Right ventricle myocardium inferior (tissue), 1 donor: ENCODE data around the gene GRB14. TPM values are rescaled to one million over a fixed set of nuclear protein-coding genes. Genes with fewer than 3 reads are reported as not detected.
"Not testable (repeated sequence)": the region's sequence is repeated elsewhere in the genome, so short reads cannot be mapped to it uniquely, and the experiment has no call there.

Experiments
- ATAC-seq: fragments of 200-7000 bp; cut with Tn5 transposase; one replicate; pipeline ENCODE4 v1.9.1; 2020; ENCODE audit warnings: mild to moderate bottlenecking, moderate library complexity
- DNase-seq: peaks from one replicate; pipeline ENCODE4 v3.0.0; 2021; ENCODE audit errors: missing footprints
- intact Hi-C: fragments of 100-400 bp; cut with DNase I; formaldehyde crosslinking; loops from one replicate; pipeline ENCODE4 v1.11.0; 2022
- total RNA-seq: library from RNA; stranded (reverse); fragmentation: NEBNext Ultra II Directional; extraction: Animal tissue kit (Norgen Biotek cat#: 25700); gene quantifications from one replicate; pipeline ENCODE4 v1.2.1, GENCODE V29; 2021
- donor health status: DM: no; HTN: yes; CAD: no; lungs with severe emphysema.

The GRB14 gene
- total RNA-seq, 1 donor from 2014 or later = 22.1 TPM

DNA sequence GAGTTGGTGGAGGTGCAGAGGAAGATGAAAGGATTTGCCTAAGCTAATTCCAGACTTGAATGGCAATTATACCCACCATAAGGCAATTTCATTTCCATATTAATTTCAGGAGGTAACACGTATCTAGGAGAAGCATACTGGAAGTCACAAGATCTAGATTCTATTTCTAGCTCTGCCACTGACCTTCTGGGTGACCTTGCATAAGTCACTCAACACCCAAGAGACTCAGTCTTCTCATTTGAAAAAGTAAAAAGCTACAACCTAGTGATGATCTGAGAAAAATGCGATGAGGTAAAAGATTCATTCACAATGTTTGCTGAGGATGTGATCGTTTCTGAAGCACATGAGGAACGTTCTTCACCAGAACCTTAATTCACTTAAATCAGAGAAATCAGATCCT lies 55.9 kb downstream of the GRB14 start:
- ATAC-seq (no peak), DNase-seq (no peak)
- intact Hi-C loops = no loop called here

DNA sequence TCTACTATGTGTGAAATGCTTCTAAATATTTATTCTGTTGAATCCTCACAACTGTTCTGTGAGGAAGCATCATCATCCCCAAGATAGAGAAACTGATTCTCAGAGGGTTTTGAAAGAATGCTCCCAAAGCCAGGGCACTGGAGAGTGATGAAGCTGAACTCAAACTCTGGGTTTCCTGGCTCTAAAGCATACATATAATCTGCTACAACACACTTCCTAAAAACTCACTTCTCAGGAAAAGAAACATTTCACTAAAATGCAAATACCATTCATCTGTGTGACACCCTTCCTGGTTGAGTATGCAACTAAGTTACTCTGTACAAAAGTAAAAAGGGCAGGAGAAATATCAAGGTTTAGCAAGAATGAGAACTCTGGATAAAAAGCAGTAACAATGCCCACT lies 58.6 kb downstream of the GRB14 start:
- intact Hi-C loops = loop anchor here (5.0 kb wide), 2 partner anchors 155 to 280 kb away; partner anchors contain the start of gene COBLL1
- ATAC-seq (no peak), DNase-seq (no peak)

DNA sequence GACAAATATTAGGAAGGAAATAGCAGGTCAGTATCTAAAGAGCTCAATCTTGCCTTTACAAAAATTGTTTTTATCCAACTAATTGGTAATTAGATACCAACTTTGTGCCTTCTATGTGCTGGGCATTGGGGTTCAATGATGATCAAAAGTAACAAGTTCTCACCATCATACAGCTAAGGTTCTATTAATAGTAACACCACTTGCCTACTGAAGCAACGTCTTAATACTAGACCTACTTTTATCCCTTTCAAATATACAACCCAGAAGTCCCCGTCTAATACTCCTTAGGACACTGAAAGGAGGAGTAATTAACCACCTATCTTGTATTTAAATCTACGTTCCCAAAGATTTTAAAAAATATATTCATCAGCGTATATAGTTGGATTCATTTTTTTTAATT lies 59.3 kb downstream of the GRB14 start:
- ATAC-seq (no peak), DNase-seq (no peak)
- intact Hi-C loops = loop anchor here (2.0 to 5.0 kb wide), 3 partner anchors 39 to 280 kb away; partner anchors contain the start of gene COBLL1

DNA sequence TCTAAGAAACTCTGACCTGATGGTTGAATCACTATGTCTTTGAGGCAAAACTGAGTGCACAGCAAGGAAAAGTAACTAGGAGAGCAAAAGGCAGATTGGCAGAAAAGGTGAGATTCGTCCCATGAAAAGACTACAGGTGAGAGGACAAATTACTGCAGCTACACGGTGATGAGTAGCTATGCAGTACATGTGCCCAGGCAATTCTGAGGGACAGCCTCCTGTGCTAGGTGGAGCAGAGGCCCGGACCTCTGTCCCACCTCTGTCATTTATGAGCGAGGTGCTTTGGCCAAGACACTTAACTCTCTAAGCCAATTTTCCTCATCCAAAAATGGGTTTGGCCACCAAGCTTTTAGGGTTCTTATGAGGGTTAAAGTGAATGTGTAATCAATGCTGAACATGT lies 59.9 kb downstream of the GRB14 start:
- ATAC-seq (peak; percentile 34), DNase-seq (no peak)
- intact Hi-C loops = loop anchor here (2.0 to 5.0 kb wide), 3 partner anchors 39 to 281 kb away; partner anchors contain the start of gene COBLL1

DNA sequence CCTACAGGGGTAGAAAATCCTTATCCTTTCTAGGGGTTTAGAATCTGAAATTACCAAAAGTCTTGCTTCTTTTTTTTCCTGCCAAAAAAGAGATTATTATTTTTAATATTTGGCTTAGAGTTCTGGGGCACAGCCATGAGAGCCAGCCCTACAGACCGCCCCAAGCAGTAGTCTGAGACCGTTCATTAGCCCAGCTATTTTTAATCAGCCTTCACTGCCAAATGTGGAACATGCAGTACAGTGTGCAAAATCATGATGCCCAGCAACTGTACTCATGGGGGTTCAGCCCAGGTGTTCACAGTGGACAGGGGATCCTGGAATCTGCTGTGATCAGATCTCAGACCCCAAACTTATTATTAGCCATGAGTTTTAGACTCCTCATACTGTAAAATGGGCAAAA lies 60.4 kb downstream of the GRB14 start:
- intact Hi-C loops = loop anchor here (2.0 to 5.0 kb wide), 3 partner anchors 40 to 281 kb away; partner anchors contain the start of gene COBLL1
- ATAC-seq = peak; percentile 91
- DNase-seq = no peak

DNA sequence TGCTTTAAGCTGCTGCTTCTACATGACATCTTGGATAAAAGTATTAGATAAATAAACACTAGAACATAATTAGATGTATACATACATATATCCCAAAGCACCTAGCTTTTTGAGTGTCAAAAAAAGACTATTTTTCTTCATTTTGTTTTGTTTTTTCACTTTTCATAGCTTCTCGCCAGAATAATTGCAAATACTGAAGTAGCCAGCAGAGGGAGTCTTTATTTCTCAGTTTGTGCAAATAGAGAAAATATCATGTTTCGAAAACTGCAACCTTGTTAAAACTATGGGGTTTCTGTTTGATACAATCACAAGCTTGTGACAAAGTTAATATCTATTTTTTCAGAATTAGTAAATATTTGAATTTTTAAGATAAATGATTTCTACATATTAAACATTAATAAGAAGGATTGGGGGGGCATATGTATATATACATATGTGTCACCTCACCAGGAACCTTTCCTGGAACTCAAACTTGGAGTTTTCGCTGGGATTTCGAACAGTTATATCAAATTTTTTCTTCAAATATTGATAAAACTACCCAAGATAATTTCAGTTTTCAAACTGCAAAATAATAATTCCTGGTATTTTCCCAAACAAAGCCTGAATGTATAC lies 61.0 kb downstream of the GRB14 start:
- intact Hi-C loops = loop anchor here (2.0 to 5.0 kb wide), 3 partner anchors 41 to 282 kb away; partner anchors contain the start of gene COBLL1
- ATAC-seq (no peak), DNase-seq (no peak)

DNA sequence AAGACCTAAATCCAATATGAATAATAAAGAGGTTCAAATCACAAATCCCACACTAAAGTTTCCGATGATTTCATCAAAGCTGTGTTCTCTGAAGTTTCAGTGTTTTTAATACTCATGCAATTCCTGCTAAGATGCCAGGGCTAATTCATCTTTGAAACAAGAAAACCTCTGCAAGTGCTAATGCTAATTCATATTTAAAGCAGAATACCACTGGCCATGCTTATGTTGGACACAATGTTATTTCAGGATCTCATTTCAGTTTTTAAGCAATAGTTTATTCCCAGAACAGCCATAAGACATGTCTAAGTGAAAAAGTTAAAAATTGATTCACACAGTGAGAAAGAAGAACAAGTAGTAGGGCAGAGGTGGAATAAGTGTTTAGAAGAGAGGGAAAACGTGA lies 62.8 kb downstream of the GRB14 start:
- ATAC-seq (no peak), DNase-seq (no peak)
- intact Hi-C loops = no loop called here

DNA sequence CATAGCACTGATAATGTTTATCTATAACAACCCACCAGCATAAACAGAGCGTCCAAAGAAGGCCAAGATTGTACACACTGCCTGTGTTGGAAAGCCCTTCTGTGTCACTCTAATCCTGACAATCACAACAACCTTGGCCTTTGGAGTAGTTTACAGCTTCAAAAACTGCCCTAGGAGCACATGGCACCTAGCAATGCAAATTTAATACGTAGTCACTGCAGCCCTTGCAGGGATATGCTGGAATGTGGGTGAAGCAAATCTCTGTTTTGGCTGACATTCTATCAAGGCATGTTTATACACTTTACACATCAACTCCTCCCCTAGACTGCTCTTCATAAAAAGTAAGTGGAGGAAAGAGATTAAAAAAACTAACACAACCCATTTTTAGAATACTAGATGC lies 66.8 kb downstream of the GRB14 start:
- ATAC-seq = no peak
- no peak for DNase-seq
- intact Hi-C loops = no loop called here

DNA sequence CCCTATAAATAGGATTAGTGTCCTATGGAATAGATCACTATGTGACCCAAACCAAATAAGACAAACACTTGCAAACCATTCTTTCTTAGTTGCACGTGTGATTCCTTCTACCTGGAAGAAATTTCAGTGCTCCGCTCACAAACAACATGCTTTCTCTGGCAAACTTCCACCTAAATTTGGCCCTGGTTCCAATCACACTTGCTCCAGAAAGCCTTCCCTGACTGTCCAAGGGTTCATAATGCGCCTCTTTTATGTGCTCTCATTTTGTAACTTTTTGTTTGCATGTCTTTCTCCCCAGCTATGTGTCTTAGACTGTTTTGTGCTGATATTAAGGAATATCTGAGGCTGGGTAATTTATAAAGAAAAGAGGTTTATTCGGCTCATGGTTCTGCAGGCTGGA lies 69.8 kb downstream of the GRB14 start:
- DNase-seq (no peak), ATAC-seq (no peak)
- intact Hi-C loops = no loop called here

DNA sequence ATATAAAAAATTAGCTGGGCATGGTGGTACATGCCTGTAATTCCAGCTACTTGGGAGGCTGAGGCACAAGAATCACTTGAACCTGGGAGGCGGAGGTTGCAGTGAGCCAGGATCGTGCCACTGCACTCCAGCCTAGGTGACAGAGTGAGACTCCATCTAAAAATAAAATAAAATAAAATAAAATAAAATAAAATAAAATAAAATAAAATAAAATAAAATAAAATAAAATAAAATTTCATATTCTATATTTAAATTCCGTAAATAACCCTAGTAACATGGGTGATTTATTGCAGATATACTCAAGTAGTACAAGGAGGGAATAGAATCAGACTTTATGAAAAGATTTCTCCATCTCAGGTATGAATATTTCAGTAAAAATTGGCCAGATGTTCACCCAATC lies 71.6 kb downstream of the GRB14 start:
- intact Hi-C loops, DNase-seq, ATAC-seq: not testable (repeated sequence)

DNA sequence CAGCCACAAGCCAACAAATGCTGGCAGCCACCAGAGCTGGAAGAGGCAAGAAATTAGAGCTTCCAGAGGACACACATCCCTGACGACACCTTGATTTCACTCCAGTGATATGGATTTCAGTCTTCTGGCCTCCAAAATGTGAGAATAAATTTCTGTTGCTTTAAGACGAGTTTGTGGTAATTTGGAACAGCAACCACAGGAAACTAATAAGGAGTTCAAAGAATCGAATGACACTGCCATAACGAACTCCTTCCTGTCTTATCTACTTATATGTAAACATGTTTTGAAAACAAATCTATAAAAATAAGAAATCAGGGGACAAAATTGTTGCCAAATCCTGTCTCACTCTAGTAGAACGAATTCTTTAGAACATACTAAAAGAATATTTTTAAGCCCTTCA lies 75.8 kb downstream of the GRB14 start:
- intact Hi-C loops = no loop called here
- ATAC-seq (no peak), DNase-seq (no peak)

DNA sequence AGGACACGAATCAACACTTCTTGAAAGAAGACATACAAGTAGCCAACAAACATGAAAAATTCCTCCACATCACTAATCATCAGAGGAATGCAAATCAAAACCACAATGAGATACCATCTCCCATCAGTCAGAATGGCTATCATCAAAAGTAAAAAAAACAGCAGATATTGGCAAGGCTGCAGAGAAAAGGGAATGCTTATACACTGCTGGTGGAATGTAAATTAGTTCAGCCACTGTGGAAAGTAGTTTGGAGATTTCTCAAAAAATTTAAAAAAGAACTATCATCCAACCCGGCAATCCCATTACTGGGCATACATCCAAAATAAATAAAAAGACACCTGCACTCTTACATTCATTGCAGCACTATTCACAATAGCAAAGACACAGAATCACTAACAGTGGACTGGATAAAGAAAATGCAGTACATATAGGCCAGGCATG lies 78.7 kb downstream of the GRB14 start:
- intact Hi-C loops = no loop called here
- ATAC-seq (no peak), DNase-seq (no peak)

DNA sequence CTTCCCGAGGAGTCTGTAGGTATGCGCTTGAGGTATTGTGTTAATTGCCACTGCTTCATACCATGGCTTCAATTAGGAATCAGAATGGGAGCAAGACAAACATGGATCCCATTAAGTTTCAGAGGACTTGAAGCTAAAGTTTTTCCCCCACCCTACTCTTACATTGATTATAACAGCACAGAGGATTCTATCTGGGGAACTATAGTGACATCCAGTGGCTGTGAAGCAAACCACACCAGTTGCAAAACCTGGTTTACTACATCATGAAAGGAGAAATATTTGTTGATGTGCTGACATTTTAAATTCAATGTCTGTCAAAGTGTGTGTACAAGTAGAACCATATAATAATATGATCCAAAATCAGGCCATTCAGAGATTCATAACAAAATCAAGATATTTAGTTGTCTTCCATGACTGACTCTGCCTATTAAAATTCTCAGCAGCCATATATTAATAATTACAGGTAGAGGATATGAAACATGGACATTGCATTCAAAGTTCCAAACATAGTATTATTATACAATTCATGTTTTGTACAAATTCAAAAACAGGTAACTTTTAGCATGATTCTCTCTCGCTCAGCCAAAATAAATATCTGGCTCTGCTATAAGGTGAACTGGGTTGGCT lies 82.9 kb downstream of the GRB14 start:
- intact Hi-C loops = loop anchor here (5.0 kb wide), 1 partner anchor 1346 kb away; no protein-coding TSS in a partner anchor
- ATAC-seq (peak; percentile 50), DNase-seq (no peak)

DNA sequence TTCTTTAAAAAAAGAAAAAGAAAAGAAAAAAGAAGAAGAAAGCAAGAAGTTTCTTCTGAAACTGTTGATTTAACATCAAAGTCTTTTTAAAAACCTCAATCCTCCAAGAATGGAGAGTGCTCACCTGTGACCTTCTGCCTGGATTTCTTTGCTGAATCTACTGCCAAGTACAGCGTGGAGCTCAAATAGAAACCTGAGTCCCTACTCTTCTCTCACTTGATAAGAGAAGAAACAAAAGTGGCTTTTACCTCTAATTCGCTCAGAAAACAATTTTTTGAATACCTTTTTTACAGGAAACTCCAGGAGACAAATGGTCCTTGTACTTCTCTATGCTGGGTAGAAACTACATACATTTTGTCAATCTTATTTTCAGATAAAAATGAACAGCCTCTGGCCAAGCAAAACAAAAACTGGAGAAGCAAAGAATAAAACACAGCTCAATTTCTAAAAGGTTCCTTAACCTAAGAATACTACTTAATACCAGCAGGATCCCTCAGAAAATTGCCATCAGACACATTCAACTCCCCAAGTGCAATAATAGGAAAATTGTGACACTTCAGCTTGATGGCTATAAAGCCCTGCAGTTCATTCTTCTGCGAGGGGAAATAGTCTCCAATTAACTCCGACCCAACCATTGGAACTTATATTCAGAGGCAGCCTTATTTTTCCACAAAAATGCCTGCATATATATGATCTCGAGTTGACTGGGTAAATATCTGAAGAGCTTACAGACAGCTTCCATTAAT lies 85.8 kb downstream of the GRB14 start:
- DNase-seq (no peak), ATAC-seq (peak; percentile 58)
- intact Hi-C loops = loop anchor here (5.0 kb wide), 1 partner anchor 1343 kb away; no protein-coding TSS in a partner anchor

DNA sequence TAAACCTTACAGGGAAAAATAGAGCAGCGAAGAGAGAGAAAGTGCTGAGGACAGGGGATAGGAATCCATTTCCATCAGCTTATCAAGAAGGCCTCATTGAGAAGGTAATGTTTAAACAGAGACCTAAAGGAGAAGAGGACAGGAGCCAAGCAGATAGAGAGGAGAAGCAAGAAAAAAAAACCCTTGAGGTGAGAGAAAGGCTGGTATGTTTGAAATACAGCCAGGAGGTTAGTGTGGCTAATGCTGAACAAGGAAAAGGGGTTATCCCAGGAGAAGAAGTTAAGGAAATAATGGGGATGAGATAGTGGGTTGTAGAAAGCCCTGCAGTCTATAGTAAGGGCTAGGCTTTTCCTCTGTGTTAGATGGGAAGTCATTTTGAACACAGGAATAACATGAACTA lies 90.8 kb downstream of the GRB14 start:
- no peak for ATAC-seq
- no peak for DNase-seq
- intact Hi-C loops = no loop called here

DNA sequence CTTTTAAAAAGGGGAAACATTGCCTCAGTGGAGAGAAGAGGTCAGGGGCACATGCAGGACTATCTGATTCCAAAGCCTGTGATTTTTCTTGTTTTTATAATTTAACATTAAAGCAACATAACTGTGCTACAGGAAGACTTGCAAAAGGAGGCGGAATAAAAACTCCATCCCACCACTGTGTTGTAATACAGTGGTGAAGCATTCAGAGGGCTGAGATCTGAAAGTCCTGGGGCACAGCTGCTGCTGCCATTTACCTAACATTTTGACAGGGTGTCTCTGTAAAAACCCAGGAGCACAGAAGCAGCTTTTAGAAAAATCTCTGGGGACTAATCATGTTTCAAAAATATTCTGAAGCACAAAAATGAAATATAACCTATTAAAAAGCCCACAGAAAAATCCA lies 97.6 kb downstream of the GRB14 start:
- DNase-seq (no peak), ATAC-seq (no peak)
- intact Hi-C loops = no loop called here

DNA sequence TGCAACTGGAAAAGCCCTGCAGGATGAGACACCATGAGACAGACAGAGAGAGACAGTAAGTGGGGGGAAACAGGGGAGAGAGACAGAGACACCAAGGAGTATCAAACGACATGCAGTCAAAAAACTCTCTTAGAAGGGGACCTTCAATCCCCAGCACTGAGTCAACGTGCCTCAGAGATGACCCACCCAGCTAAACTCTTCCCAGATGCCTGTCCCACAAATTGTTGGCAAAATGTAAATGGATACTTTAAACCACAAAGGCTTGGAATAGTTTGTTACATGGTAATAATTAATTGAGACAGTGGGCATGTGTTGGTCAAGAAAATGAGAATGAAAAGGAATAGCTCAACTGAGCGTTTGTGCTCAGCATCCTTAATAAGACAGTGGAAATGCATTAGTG lies 98.3 kb downstream of the GRB14 start:
- intact Hi-C loops = no loop called here
- ATAC-seq = no peak
- DNase-seq = no peak

DNA sequence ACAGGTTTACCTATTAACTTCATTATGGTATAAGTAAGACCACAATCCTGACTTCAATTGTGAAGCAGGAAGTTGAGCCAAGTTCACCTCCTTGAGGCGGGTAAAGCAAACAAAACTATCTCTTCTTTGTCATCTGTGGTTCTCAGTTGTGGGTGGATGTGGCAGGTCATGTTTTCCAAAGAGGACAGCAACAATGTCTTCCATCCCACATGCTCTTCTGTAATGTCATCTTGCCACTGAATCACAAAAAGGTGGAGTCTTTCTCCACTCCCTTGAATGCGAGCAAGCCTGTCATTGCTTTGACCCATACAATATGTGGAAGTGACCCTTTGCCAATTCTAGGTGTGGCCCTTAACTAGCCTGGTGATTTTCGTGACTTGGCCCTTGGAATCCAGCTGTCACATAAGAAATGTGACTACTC lies 98.7 kb downstream of the GRB14 start:
- intact Hi-C loops = no loop called here
- DNase-seq (no peak), ATAC-seq (no peak)

DNA sequence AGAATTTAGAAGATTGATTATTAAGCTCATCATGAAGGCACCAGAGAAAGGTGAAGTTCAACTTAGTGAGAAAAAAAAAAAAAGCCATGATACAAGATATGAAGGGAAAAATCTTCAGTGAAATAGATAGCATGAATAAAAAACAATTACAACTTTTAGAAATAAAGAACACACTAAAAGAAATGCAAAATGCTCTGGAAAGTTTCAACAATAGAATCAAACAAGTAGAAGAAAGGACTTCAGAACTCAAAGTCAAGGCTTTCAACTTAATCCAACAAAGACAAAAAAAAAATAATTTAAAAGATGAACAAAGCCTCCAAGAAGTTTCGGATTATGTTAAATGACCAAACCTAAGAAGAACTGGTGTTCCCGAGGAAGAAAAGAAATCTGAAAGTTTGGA lies 105.5 kb downstream of the GRB14 start:
- intact Hi-C loops = no loop called here
- ATAC-seq = no peak
- DNase-seq = no peak

DNA sequence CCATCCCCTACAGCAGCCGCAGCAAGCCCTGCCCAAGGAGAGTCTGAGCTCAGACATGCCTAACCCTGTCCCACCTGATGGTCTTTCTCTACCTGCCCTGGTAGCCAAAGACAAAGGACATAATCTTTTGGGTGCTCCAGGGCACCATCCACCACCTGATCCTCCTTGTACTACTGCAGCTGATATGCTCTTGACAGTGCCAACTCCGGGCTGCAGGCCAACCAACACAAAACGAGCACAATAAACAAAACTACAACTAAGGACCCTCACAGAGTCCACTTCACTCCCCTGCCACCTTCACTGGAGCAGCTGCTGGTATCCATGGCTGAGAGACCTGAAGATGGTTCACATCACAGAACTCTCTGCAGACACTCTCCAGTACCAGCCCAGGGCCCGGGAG lies 106.3 kb downstream of the GRB14 start:
- ATAC-seq = no peak
- intact Hi-C loops = no loop called here
- no peak for DNase-seq
